Measurements from ENCODE around the gene REG1B.
"Not testable (repeated sequence)": the region's sequence is repeated elsewhere in the genome, so short reads cannot be mapped to it uniquely, and the experiment has no call there.

REG1B gene

GRCh38 chr2:79084495-79085135 is 3.2 kb downstream of the REG1B start:
- DNase-seq (ENCODE audit: low read depth): no peak

GRCh38 chr2:79083597-79084251 is 4.1 kb downstream of the REG1B start:
- DNase-seq (ENCODE audit: low read depth): no peak

- no peak for DNase-seq (ENCODE audit: low read depth)
Observed at GRCh38 chr2:79082987-79083386, 4.8 kb downstream of the REG1B start.

GRCh38 chr2:79071078-79071477 is 16.7 kb downstream of the REG1B start:
- no peak for DNase-seq (ENCODE audit: low read depth)

GRCh38 chr2:79065201-79065600 is 22.6 kb downstream of the REG1B start:
- DNase-seq (ENCODE audit: low read depth): no peak

GRCh38 chr2:79054769-79055168 is 33.0 kb downstream of the REG1B start:
- DNase-seq (ENCODE audit: low read depth): not testable (repeated sequence)

- DNase-seq (ENCODE audit: low read depth): not testable (repeated sequence)
Observed at GRCh38 chr2:79053486-79053885, 34.3 kb downstream of the REG1B start.

- no peak for DNase-seq (ENCODE audit: low read depth)
Observed at GRCh38 chr2:79041032-79041448, 46.8 kb downstream of the REG1B start.

GRCh38 chr2:79039944-79040343 is 47.8 kb downstream of the REG1B start:
- DNase-seq (ENCODE audit: low read depth): no peak

Data from activated T-cell treated with anti-CD3 and anti-CD28 coated beads for 48 hours (primary cell).